Neural progenitor cell (in vitro differentiated cells): ENCODE data around the gene LTF. TPM values are rescaled to one million over a fixed set of nuclear protein-coding genes. Genes with fewer than 3 reads are reported as not detected.

Source experiments
- DNase-seq: peaks from one replicate; pipeline ENCODE4 v3.0.0-alpha.2; 2016; ENCODE audit warnings: low spot score
- H2AFZ ChIP-seq: fragments of 200-600 bp; sonication (generic); replicated peaks from 2 replicates; pipeline ENCODE4 v1.6.1; 2016; ENCODE audit warnings: antibody characterized with exemption
- H3F3A ChIP-seq: fragments of 200-600 bp; sonication (generic); 2 replicates; pipeline ENCODE4 v1.6.1; 2016; ENCODE audit warnings: antibody characterized with exemption, low read depth
- H3K27ac ChIP-seq: fragments of 200-600 bp; sonication (generic); 2 replicates; pipeline ENCODE4 v1.5.1; 2016; ENCODE audit warnings: mild to moderate bottlenecking
- H3K27me3 ChIP-seq: fragments of 200-600 bp; sonication (generic); 2 replicates; pipeline ENCODE4 v1.6.1; 2016; ENCODE audit warnings: mild to moderate bottlenecking, moderate library complexity
- H3K36me3 ChIP-seq: fragments of 200-600 bp; sonication (generic); 2 replicates; pipeline ENCODE4 v1.5.1; 2016
- H3K4me1 ChIP-seq: fragments of 200-600 bp; sonication (generic); 2 replicates; pipeline ENCODE4 v1.6.1; 2016; ENCODE audit warnings: mixed run types
- H3K4me2 ChIP-seq: fragments of 200-600 bp; sonication (generic); 2 replicates; pipeline ENCODE4 v1.6.1; 2016
- H3K4me3 ChIP-seq: fragments of 200-600 bp; sonication (generic); 2 replicates; pipeline ENCODE4 v1.5.1; 2016
- H3K79me2 ChIP-seq: fragments of 200-600 bp; sonication (generic); 2 replicates; pipeline ENCODE4 v1.6.1; 2016; ENCODE audit warnings: low read depth
- H3K9ac ChIP-seq: fragments of 200-600 bp; sonication (generic); 2 replicates; pipeline ENCODE4 v1.6.1; 2016
- H3K9me3 ChIP-seq: fragments of 200-600 bp; sonication (generic); 2 replicates; pipeline ENCODE4 v1.5.1; 2016; ENCODE audit warnings: low read depth
- H4K20me1 ChIP-seq: fragments of 200-600 bp; sonication (generic); 2 replicates; pipeline ENCODE4 v1.6.1; 2016; ENCODE audit warnings: low read depth
- H3K27ac Mint-ChIP-seq: 3 replicates; pipeline ENCODE4 v1.8.0; 2021; ENCODE audit warnings: mixed read lengths
- H3K27me3 Mint-ChIP-seq: 2 replicates; pipeline ENCODE4 v1.8.0; 2022; ENCODE audit warnings: low read depth, mild to moderate bottlenecking, inconsistent platforms, moderate library complexity, mixed read lengths; ENCODE audit not compliant: insufficient read depth
- H3K36me3 Mint-ChIP-seq: 3 replicates; pipeline ENCODE4 v1.8.0; 2021; ENCODE audit warnings: mixed read lengths
- H3K4me1 Mint-ChIP-seq: 3 replicates; pipeline ENCODE4 v1.8.0; 2021; ENCODE audit warnings: mixed read lengths
- H3K4me3 Mint-ChIP-seq: 3 replicates; pipeline ENCODE4 v1.8.0; 2021; ENCODE audit warnings: mild to moderate bottlenecking, moderate library complexity, mixed read lengths
- H3K9me3 Mint-ChIP-seq: 3 replicates; pipeline ENCODE4 v1.8.0; 2020; ENCODE audit warnings: mixed read lengths
- CTCF ChIP-seq: fragments of 200-600 bp; sonication (generic); IDR thresholded peaks from 2 replicates; pipeline ENCODE4 v1.5.1; 2017; ENCODE audit warnings: antibody characterized with exemption, mild to moderate bottlenecking
- EZH2 ChIP-seq: fragments of 200-600 bp; sonication (generic); IDR thresholded peaks from 2 replicates; pipeline ENCODE4 v1.6.1; 2017; ENCODE audit warnings: antibody characterized with exemption, mild to moderate bottlenecking, moderate library complexity
- EZH2phosphoT487 ChIP-seq: fragments of 200-600 bp; sonication (generic); IDR thresholded peaks from 2 replicates; pipeline ENCODE4 v1.6.1; 2017; ENCODE audit warnings: antibody characterized with exemption
- total RNA-seq: library from RNA; depleted of rRNA; stranded (reverse); fragments of >200 nt; gene quantifications from 2 replicates; pipeline ENCODE4 v1.2.3, GENCODE V29; 2015; ENCODE audit warnings: low replicate concordance

The LTF gene
- total RNA-seq, 1 donor from 2014 or later = not detected

GRCh38 chr3:46423588-46423987, 41.1 kb downstream of the LTF start:
- H3K9me3 Mint-ChIP-seq = no peaks in the 10 kb centered on the region
- no peak overlapping the region for H3K4me3 Mint-ChIP-seq
- H3K36me3 ChIP-seq = no peaks in the 10 kb centered on the region
- H3K9me3 ChIP-seq = no peaks in the 10 kb centered on the region
- H3K4me2 ChIP-seq = no peak overlapping the region
- H3K27ac ChIP-seq = no peak overlapping the region
- no peaks in the 10 kb centered on the region for H3K79me2 ChIP-seq
- no peak overlapping the region for H3K27ac Mint-ChIP-seq
- peaks cover 3% of the 10 kb centered on the region for H3K4me1 Mint-ChIP-seq
- no peak for DNase-seq
- H3K9ac ChIP-seq = no peak overlapping the region
- no peaks in the 10 kb centered on the region for H3K27me3 ChIP-seq
- H2AFZ ChIP-seq = no peak overlapping the region
- H3F3A ChIP-seq = no peaks in the 10 kb centered on the region
- no peaks in the 10 kb centered on the region for H3K4me1 ChIP-seq
- no peaks in the 10 kb centered on the region for H4K20me1 ChIP-seq
- TF ChIP-seq EZH2phosphoT487 = no peak
- no peak for TF ChIP-seq CTCF
- TF ChIP-seq EZH2 = no peak
- no peaks in the 10 kb centered on the region for H3K27me3 Mint-ChIP-seq
- no peaks in the 10 kb centered on the region for H3K36me3 Mint-ChIP-seq
- H3K4me3 ChIP-seq = no peak overlapping the region

- Mint-ChIP-seq H3K27ac (no peak overlapping the region), H3K4me1 (peaks cover 1% of the 10 kb centered on the region), H3K4me3 (no peak overlapping the region), H3K27me3 (peaks cover 2% of the 10 kb centered on the region), H3K9me3 (no peaks in the 10 kb centered on the region), H3K36me3 (no peaks in the 10 kb centered on the region)
- Histone ChIP-seq H3K79me2 (no peaks in the 10 kb centered on the region), H3K9ac (no peak overlapping the region), H3K4me3 (no peak overlapping the region), H4K20me1 (no peaks in the 10 kb centered on the region), H3F3A (no peaks in the 10 kb centered on the region), H2AFZ (no peak overlapping the region), H3K4me2 (no peak overlapping the region), H3K4me1 (no peaks in the 10 kb centered on the region), H3K27me3 (no peaks in the 10 kb centered on the region), H3K27ac (no peak overlapping the region), H3K36me3 (no peaks in the 10 kb centered on the region), H3K9me3 (no peaks in the 10 kb centered on the region)
- no peak for TF ChIP-seq CTCF
- TF ChIP-seq EZH2 = no peak
- no peak for TF ChIP-seq EZH2phosphoT487
- no peak for DNase-seq
Measured at GRCh38 chr3:46422617-46423016, 42.1 kb downstream of the LTF start.

GRCh38 chr3:46420931-46421330, 43.8 kb downstream of the LTF start:
- no peak overlapping the region for H2AFZ ChIP-seq
- H4K20me1 ChIP-seq = no peaks in the 10 kb centered on the region
- H3K27ac ChIP-seq = no peak overlapping the region
- Mint-ChIP-seq H3K36me3 (no peaks in the 10 kb centered on the region), H3K4me1 (peaks cover 4% of the 10 kb centered on the region), H3K9me3 (no peaks in the 10 kb centered on the region), H3K27ac (no peak overlapping the region), H3K27me3 (peaks cover 5% of the 10 kb centered on the region), H3K4me3 (no peak overlapping the region)
- no peak for DNase-seq
- H3K27me3 ChIP-seq = no peaks in the 10 kb centered on the region
- H3F3A ChIP-seq = no peaks in the 10 kb centered on the region
- H3K36me3 ChIP-seq = no peaks in the 10 kb centered on the region
- no peak overlapping the region for H3K9ac ChIP-seq
- no peaks in the 10 kb centered on the region for H3K4me1 ChIP-seq
- TF ChIP-seq EZH2 = no peak
- TF ChIP-seq EZH2phosphoT487 = no peak
- no peak for TF ChIP-seq CTCF
- H3K4me3 ChIP-seq = no peak overlapping the region
- no peaks in the 10 kb centered on the region for H3K79me2 ChIP-seq
- H3K4me2 ChIP-seq = no peak overlapping the region
- H3K9me3 ChIP-seq = no peaks in the 10 kb centered on the region
